T-helper 1 cell treated with Interleukin-12 subunit alpha and Interleukin-12 subunit beta and Interleukin-4 antibody, amounts not matched to agents 30 ng/mL and 1 ng/mL, for 36 hours (primary cell): ENCODE measurements around the gene GBE1. TPM values are rescaled to one million over a fixed set of nuclear protein-coding genes. Genes with fewer than 3 reads are reported as not detected.

Experiments used
- intact Hi-C: fragments of 100-400 bp; cut with micrococcal nuclease; formaldehyde crosslinking; loops from one replicate; pipeline ENCODE4 v1.15.1; 2024
- total RNA-seq: library from RNA; stranded (reverse); gene quantifications from 2 replicates; pipeline ENCODE4 v1.2.3, GENCODE V29; 2022

The GBE1 gene
- total RNA-seq, 1 donor from 2014 or later, result 22.7 TPM

DNA sequence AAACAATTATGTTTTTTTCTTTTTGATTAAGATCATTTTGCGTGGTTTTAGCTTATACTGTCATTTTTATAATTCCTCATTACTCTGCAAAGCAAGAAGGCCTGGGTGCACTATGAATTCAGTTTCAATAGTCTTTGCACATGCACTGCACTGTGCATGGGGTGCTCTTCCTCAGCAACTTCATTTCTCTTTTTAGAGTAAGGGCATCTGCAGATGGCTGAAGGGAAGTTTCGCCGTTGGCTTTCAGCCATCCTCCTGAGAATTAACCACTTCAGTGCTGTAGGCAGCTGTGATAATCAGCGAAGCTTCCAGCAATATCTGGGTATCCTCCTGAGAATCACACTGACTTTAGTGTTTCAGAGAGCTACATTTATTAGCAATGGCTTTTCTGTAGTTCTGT is 284.8 kb downstream of the GBE1 start:
- intact Hi-C loops, result no loop called here

DNA sequence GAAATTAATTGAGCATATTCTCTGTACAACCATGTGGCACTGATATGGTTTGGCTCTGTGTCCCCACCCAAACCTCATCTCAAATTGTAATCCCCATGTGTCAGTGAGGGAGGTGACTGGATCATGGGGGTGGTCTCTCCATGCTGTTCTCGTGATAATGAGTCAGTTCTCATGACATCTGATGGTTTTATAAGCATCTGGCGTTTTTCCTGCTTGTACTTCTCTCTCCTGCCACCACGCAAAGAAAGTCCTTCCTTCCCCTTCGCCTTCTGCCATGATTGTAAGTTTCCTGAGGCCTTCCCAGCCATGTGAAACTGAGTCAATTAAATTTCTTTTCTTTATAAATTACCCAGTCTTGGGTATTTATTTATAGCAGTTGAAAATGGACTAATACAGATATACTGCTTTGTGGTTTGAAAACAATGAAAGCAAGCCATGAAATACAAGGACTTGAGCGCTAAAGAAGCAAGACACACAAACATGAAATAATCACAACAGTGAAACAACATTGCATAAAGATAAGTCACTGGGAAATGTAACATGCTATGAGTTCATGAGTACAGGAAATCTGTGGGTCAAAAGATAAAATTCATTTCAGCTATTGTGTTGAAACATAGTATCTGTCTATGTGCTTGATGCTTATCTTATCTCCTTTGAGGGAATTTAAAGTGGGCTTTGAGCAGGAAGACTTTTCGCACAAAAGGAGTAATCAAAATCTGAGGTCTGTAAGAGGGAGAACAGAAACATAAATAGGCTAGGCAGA is 288.7 kb downstream of the GBE1 start:
- intact Hi-C loops, result no loop called here

DNA sequence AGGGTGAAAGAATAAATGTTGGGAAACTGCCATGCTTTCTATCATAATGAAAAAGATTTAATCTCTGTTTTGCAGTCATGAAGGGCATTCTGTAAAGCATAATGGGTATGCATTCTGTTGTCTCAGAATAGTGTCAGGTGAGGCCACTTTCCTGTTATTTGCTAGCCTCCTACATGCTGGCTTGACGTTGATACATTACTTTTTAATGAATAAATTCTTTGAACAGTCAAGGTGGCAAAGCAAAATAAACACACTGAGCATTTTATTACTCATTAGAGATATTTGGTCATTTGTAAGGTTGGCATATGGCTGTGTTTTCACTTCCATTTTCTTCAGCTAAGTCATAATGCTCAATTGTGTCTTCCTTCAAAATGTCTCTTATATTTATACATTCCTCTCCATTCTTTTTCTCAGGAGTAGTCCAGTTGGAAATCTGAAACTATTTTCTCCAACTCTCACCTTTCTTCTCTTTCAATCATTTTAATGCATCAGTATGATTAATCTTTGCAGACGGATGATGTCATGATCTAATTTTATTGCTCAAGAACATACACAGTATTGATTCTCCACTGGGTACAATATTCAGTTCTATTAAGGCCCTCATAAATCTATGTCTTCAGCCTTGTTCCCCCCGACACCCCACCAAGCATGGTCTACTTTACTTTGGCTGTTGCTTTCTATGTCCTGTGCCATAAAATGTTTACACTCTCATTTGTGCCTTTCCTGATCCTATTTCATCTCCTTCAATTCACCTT is 290.7 kb downstream of the GBE1 start:
- intact Hi-C loops, result no loop called here

DNA sequence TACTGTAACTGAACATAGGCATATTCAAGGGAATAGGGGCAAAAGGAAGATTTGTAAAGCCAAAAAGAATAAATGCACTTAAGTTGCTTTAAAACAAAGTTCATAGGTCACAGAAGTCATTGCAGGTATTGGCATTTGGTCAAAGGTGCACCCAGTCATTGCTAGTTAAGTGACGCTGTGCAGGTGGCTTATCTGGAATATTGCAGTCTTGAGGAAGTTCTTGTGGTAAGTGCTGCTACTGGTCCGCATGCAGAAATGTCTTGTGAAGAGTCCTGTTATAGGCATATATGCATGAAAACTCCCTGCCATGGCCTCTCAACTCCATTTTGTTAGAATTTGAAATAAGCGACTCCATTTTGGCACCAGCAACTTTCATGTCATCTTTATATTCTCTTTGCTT is 293.1 kb downstream of the GBE1 start:
- intact Hi-C loops, result no loop called here

DNA sequence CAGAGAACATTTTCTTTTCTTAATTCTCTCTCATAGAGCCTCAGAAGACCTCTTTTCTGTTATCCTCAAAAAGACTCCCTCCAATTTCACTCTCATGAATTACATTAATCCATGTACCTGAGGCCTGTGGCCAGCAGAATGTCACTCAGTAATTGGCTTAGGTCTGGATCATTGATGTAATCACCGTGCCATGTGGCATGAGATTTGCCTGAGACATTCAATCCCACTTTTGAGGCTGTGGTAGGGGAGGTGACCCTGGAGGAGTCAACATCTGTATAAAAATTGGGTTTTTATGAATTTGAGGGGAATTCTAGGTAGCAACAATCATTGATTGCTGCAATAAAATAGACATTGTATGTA is 295.3 kb downstream of the GBE1 start:
- intact Hi-C loops, result no loop called here

DNA sequence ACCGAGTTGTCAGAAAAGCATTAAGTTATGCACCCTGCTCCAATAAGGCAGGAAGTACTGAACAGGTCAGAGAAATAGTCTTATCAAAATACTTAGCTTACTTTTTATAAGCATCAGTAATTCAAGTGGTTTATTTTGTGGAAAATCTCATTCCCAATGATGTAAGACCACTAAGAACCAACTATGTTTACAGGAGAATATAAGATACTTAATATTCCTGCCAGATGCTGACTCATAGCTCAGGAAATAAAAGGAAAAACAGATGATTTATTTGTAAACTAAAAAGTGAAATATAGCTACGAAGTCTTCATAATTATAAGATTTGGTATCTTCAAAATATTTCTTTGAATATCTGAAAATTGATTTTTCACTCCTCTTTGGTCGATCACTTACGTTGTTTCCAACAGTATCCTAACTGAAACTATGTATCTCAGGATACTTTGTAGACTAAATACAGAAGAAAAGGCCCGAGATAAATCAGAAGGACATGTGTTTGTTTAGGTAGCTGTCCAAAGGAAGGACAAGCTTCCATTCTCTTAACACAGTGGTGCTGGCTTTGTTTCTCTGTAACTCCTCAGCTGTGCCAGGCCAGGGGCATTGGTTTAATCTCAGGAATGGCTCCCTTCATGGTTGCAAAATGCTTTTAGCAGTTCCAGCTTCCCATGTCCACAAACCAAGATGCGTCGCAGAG is 295.8 kb downstream of the GBE1 start:
- intact Hi-C loops, result no loop called here

DNA sequence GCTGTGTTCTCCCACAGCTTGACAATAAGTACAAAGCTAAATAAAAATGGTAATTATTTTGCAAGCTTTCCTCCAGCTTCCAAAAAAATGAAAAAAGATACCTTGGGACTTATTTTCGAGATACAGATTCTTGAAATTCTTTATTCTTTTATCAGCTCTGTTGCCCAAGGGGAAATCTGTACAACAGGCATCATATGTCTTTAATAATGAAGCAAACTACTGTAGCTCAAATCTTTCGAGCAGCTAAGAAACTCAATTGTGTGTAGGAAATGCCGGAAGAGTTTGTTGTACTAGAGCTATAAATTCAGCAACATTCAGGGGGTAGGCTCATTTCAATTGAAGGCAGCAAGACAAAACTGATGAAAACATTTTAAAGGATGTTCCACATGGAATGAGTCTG is 297.7 kb downstream of the GBE1 start:
- intact Hi-C loops, result no loop called here

DNA sequence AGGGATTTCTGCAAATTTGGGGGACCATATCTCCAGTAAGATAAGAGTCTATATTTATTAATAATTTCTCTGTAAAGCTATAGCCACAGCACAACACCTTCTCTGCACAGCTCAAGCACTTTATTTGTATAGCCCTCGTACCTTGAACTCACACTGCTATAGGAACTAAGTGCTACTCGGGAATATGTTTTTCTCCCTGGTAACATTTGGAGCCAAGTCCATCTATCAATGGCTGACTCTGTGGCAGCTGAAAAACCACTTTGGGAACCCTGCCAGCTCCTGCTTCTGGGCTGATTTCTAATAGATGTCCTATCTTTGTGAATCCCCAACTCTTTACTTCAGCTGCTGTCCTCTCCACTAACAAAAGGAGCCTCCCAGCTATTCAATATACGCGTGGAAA is 298.5 kb downstream of the GBE1 start:
- intact Hi-C loops, result no loop called here

DNA sequence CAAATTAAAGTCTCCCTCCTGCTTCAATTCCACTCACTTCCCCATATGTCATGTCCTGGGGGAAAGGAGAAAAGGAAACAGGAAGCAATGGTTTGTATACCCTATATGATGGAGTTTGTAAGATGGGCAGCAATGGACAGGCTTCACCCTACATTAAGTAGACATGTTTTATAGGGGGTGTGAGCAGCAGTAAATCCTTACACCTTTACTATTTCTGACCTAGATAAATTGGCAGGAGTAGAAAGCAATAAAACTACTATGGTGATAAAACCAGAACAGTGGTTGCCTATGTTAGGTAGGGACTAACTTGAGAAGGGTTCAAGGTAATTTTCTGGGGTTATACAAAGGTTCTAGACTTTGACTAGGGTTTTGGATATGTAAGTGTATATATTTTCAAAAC is 301.7 kb downstream of the GBE1 start:
- intact Hi-C loops, result no loop called here

DNA sequence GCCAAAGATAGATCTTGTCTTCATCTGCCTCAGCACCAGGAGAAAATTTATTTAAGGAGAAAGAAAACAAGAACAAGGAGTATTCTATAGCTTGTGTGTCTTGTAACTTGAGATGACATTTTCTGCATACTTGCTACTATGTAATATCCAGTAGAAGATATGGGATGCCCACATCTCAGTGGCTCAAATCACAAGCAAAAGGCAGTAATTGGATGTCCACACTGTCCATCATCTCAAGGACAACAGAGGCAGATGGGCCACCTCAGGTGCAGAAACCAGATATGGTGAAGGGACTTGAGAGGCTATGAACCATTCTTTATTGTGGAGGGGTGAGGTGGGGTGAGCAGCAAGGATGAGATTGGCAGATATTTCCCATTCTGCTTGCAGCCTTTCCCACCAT is 309.0 kb downstream of the GBE1 start:
- intact Hi-C loops, result no loop called here

DNA sequence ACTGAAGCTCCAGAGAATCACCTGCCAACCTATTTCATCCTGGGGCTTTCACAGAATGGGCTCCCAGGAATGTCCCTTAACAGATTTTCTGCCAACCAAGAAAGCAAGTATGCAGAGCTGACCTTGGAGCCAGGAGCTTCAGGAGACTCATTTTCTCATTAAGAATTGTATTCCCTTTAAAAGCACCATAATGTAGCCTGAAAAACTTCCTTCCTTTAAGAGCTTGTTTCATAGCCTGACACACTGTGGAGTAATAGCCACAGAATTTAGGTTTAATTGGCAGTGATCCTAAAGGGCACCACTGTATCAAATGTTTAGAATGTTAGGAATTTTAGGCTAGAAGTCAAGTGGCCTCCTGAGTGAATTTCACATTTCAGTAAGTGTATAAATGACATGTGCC is 309.8 kb downstream of the GBE1 start:
- intact Hi-C loops, result no loop called here

DNA sequence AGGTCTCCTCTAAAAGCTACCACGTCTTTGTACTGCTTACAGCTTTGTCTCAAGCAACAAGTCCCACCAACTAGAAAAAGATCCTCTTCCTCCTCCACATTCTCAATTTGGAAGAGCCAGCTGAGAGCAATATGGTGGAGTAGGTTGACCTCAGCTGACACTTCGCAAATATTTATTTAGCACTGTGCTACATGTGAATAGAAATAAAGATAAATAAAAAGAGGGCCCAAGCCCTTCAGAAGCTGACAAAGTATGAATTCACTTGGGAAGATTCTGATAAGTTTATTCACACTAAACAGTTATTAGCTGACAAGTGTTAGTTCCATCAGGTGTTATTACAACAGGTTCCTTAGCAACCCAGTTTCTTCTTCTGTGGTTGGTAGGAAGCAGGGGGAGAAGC is 310.3 kb downstream of the GBE1 start:
- intact Hi-C loops, result no loop called here

DNA sequence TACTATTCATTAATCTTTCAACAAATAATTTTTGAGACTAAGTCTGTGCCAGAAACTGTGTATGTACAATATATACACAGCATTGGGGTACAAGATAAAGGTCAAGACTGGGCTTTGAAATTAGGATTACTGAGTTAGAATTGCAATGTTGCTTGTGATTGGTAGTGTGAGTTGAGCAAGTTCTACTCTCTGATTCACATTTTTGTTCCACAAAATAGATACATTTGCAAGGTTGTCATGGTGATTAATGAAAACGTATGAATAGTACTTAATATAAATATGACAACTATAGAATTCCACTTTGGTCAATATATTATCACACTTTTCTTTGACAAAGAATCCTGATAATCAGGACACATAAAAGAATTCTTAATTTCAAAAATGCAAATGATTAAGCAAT is 314.6 kb downstream of the GBE1 start:
- intact Hi-C loops, result no loop called here

DNA sequence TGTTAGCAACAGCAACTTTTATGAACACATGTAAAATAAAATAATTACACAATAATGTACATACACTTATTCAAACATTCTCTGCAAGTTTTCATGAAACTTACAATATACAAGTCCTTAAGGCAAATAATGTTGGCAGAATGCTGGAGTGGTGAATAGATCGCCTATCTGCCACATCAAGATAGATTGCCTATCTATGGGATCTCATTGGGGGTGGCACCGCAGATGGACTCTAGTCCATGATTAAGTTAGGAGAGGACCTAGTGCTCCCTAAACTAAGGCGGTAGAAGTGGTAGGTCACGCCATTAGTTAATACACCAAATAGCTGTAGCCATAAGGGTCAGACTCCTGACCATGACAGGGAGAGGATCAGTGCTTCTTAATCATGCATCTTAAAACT is 315.7 kb downstream of the GBE1 start:
- intact Hi-C loops, result no loop called here

DNA sequence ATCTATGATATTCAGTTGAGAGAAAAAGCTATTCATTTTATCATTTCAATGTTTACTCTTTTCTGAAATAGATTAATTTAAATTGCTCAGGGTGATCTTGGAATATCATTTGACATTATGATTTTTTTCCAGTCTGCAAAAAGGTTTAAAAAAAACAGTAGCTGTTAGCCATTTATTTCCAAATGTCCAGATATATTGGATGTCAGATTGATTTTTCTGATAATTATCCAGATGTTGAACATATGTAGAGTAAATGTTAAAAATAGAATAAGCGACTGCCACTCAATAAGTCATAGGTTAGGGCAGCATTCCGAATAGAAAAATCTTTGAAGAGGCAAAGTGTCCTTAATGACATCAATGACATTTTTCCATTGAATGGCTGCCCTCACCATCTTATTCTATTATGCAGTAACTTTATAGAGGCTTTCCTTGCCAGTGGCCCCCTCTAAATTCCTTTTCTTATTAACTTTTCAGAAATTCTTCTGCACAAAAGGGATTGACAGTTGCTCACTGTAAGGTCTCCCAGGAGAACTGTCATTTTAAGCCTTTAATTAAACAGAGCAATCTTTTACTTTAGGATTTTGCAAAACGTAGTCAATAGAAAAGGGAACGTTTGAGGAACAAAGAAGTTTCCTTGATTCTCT is 316.5 kb downstream of the GBE1 start:
- intact Hi-C loops, result no loop called here

DNA sequence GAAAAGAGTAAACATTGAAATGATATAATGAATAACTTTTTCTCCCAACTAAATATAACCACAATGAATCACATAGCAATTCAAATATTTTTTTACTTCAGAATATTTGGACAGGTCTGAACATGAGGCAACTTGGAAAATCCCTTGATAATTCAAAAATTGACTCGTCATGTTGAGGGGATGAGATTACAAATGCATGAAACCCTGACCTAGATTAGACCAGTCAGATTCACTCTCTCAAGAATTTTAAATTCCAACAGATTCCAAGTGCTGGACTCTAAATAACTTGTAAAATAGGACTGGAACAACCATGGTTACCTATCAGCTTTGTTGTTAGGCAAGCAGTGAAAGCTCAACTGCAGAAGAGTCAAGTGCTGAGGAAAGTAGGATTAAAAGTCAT is 317.5 kb downstream of the GBE1 start:
- intact Hi-C loops, result no loop called here

DNA sequence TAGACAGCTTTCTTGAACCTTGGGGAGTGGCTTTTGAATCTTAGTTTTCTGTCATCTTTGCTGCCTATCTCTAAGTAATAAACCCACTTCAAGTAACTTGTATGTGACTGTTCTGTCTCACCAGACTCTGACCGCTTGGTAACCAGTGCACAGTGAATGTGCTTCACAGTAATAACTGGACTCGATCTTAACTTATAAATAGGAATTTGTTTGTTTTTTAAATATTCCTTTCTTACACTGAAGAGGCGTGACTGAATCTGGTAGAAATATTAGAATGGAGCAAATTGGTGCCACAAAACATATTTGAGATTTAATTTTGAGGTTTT is 318.0 kb downstream of the GBE1 start:
- intact Hi-C loops, result no loop called here

DNA sequence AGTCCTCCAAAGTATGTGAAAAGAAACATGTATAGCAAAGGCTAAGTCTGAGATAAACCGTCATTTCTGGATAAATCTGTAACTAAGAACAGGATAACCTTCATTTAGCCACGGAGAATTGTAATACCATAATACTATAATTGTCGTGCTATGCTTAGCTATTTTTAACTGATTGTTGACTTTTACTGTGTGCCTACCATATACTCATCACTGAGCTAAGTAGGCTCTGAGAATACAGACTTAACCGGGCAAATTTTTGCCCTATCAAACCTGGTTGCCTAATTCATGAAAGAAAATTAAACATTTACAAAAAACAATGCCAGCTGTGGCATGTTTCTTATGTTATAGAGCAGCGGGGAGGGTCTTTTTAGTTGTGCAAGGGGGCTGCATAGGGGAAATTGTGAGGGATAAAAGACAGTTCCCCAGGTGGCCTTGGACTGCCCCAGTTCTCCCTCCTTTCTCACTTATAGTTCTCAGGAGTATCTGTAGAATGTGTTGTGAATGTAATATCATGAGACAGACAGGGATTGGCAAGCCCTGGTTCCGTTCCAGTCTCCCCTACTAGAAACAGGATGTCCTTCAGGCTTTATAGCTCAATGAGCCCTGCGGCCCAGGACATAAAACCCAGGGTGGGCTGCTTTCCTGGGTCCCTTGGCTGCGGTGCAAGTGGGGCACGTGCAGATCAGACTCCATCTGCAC is 318.5 kb downstream of the GBE1 start:
- intact Hi-C loops, result no loop called here

DNA sequence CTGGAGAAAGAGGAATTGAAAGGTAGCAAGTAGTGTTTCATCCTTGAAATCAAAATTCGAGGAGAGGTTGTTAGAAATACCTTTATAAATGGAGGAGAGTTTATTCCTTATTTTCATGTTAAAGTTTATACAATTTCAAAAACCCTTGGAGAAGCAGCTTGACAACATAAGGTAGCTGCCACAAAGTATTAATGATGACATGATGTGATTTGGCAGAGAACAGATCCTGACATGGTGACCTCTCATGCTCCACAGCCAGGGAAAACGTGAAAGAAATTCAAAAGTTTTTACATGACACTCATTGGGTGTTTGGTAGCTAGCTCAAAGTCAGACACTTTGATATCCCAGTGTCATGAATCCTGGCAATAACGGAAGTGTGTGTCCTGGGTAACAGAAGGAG is 320.8 kb downstream of the GBE1 start:
- intact Hi-C loops, result no loop called here
